CD4-positive, alpha-beta T cell treated with Interleukin-21 for 1 hour (primary cell): ENCODE data around the gene LPCAT1.
"Not testable (repeated sequence)": the region's sequence is repeated elsewhere in the genome, so short reads cannot be mapped to it uniquely, and the experiment has no call there.

Experiments
- DNase-seq: peaks from one replicate; pipeline ENCODE4 v3.0.0-alpha.2; 2020

LPCAT1 gene

DNA sequence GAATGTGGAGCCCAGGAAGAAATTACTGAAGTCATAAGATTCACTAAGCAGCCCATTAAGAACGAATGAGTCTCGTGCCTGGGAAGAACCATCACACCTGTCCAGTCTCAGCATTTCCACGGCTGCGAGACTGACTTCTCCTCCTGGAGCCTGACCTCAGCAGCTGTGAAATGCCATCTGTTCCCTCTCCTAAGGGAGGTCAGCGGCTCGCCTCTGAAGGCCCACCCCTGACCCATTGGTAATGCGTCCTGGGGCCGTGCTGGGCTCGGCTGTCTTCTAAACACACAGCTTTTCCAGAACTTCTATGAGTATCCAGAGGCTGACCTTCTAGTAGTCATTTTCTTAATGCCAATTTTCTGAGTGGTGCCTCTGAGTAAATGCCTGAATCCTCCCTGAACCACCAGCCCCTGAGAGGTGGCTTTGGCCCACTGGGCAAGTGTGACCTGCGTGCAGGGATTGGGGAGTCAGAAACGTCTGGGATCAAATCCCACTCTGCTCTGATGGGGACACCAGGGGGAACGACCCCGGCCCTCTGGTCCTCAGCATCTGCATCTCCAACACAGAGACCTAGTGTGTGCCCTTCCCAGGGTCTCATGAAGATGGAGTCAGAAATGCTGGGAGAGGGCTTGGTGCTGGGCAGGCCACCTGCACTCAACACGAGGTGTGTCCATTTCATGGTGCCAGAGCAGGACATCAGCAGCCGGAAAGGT lies 84.2 kb downstream of the LPCAT1 start:
- no peak for DNase-seq

DNA sequence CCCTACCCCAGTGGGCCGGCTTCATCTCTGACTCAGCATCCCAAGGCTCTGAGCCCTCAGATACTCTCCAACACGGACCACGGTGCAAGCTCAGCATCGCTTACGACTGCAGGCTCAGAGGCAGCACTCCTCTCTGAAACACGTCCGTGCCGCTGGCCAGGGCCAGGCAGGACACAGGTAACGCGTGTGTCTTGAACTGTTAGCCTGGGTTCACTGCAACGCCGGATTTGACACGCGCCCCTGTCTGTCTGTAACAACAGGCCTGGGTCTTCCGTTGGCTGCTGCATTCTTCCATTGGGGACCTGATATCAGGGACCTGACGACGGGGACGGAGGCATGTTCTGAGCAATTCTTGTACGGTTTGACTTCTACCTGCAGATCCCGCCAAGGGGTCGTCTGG lies 84.9 kb downstream of the LPCAT1 start:
- no peak for DNase-seq

DNA sequence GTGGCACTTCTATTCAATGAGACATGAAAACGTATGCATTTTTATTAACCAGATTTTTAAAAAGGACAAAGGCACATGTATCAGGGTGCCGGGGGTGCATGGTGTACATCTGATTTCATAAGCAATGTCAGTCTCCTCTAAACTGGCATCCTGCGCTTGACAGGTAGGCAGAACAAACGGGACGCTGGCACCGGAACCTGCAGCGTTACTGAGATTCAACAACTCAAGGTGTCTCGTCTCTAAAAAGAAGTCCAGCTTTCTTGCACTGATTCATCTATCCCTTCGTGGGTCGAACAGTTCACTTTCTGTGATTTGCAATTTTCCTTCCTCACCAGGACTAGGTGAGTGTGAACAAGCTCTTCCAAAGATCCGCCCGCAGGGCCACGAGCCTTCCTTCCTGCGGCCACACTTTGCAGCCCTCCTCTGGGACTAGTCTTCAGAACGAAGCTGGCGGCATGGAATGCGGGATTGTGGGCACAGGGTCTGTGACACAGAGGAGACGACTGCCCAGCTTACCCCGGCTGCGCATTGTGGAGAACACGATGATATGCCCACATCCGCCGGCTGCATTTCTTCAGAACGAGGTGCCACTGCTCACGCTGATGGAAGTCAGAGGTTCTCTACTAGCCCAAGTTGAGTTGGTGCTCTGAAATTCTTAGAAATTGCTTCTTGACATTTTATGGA lies 85.7 kb downstream of the LPCAT1 start:
- DNase-seq, result no peak

DNA sequence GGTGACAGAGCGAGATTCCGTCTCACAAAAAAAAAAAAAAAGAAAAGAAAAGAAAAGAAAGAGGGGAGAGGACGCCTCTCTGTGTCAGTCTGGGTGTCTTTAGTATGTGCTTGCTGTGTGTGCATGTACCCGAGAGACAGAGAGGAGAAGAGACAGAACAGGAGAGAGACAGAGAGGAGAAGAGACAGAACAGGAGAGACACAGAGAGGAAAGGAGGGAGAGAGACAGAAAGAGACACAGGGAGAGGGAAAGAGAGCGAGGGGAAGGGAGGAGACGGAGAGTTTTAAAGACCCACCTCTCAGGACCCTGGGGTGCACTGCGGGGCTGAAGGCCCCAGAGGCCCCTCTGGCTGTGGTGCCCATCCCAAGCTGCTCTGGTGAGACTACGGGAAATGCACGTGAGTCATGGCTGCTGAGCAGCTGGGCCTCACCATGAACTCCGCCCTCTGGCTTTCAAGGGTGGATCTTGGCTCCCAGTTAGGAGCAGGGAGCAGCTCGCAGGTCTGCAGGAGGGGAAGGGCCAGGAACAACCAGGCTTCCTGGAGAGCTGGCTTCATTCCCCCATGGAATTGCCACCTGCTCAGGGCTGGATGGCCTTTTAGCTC lies 86.4 kb downstream of the LPCAT1 start:
- DNase-seq, result no peak

DNA sequence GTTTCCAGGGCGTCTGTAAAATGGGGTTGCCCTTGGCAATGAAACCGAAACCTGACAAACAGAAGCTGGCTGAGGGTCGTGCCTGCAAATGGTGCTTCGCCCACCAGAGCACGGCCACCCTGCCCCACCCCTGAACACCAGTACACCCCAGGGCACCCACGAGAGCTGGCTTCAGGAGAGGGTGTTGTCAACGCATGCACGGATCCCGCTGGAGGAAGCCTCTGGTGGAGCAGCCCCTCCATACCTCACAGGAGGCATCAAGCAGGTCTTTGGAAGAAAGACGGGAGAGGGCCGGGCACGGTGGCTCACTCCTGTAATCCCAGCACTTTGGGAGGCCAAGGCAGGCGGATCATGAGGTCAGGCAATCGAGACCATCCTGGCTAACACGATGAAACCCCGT lies 87.1 kb downstream of the LPCAT1 start:
- DNase-seq, result no peak

DNA sequence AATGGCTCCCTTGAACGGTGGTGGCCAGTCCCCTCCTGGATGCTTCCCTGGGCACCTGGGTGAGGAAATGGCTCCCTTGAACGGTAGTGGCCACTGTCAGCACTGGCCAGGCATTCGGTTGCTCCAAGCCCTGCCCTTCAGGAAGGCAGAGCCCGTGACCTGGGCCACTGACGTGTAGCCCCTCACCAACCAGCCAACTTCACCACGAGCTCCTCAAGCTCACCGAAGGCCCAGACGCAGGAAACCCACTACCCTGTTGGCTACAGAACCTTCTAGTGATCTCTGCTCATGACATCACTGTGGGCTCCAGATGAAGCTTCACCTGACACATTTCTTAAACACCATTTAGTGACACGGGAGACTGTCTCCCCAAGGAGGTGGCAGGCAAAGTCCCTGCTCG lies 87.7 kb downstream of the LPCAT1 start:
- DNase-seq, result no peak

DNA sequence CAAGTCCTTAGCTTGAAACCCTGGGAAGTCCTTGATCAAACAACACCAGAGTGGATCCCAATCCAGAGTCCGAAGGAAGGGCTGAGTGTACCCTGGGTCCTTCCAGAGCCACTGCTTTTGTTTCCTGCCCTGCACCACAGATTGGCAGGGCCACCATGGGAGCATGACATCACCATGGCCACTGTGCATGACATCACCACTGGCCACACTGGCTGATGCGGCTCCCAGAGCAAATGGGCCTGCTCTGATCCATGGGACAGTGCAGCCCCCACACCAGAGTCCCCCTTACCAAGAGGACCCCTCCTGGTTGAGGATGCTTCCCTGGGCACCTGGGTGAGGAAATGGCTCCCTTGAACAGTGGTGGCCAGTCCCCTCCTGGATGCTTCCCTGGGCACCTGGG lies 88.4 kb downstream of the LPCAT1 start:
- DNase-seq, result no peak

DNA sequence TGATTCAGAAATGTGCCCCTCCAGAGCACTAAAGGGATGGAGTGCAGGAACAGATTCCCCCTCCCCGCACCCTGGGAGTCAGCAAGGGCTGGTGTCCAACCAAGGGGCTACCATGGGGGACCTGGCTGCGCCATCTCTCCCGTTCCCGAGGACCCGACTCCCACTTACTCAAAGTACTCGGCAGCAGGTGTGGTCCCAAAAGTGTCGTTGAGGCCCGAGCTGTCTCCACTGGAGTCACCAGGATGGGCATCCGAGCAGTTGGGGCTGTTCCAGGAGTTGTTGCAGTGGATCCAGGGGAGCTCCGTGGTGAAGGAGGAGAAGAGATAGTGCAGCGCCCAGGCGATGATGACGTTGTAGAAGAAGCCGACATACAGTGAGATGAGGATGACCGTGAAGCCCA lies 91.5 kb downstream of the LPCAT1 start:
- DNase-seq, result no peak

DNA sequence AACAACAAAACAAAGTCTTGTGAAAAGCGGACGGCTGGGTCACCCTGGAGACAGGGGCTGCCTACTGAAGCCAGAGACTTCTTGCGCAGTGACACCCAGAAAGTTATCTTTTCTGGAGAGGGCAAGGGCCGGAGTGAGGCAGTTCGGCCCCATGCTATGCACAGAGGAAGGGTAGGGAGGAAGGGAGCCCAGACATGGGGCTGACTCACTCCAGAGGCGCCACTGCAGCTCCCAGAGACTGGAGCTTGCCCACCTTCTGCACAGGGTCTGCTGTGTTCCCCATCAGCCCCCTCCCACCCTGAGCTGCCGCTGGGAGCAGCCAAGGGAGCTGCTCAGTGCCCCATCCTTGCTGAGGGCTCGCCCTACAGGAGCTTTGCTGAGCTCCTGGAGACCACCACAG lies 91.9 kb downstream of the LPCAT1 start:
- DNase-seq, result no peak

DNA sequence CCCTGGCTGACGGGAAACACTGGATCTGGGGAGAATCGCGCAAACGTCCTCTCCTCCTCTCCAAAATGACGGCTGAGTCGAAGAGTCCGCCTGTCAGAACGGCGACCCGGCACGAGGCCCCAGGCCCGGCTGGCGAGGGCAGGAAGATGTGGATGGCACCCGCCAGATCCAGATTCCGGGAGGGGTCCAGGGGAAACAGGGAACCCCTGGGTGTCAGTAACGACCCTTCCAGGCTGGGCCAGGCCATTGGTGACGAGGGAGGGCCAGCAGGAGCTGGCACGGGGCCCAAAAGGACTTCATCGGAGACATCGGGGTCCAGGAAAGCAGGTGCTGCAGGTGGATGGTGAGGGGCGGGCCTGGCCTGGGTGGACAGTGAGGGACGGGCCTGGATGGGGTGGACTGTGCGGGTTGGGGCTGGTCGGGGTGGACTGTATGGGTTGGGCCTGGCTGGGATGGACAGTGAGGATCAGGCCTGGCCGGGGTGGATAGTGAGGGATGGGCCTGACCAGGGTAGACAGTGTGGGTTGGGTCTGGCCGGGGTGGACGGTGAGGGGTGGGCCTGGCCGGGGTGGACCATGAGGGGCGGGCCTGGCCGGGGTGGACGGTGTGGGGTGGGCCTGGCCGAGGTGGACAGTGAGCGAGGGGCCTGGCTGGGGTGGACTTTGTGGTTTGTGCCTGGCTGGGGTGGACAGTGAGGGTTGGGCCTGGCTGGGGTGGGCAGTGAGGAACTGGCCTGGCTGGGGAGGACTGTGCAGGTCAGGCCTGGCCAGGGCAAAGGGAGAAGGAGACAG lies 92.5 kb downstream of the LPCAT1 start:
- DNase-seq, result no peak

DNA sequence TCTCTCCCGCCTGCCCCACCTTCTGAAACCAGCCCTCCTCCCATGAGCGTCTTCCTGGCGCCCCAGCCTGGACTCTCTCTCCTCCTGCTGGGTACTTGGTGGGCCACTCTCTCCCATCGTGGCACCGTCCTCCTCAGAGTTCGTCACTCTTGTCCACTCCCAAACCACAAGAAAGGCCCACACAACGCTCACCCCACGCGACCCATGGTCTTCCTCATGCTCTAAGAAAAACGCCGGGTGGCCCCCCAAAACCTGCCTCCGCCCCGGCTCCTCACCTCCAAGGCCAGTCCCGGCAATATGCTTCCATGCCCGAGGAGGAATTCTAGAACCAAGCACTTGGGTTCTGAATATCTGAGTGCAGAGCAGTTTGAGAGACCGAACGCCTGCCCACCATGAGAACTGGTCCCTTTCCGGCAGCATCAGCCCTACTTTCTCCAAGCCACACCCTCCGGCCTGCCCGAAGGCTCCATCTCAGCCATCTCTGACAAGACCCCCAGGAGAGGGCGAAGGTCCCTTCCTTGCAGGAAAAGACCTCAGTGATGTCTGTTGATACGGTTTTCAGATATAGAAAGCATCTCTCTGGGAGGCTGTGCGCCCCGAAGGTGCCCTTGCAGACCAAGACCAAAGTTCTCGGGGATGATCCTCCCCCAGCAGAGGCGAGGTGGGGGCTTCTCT lies 93.5 kb downstream of the LPCAT1 start:
- no peak for DNase-seq

DNA sequence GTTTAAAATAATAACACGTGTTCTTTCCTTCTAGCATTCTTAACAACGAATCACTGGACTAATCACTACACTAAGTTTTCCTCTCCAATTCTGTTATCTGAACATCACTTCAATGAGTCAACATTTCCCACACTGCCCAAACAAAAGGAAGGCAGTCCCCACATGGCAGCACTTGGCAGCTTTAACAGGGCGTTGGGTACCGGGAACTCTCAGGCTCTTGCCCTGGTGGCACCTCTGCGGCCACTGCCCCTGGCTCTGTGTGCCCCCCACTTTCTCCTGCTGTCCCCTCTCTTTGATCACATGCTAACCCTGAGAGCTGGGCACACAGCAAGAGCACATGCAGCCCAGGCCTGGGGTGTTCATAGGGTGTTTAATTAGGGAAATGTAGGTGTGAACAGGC lies 94.3 kb downstream of the LPCAT1 start:
- no peak for DNase-seq

DNA sequence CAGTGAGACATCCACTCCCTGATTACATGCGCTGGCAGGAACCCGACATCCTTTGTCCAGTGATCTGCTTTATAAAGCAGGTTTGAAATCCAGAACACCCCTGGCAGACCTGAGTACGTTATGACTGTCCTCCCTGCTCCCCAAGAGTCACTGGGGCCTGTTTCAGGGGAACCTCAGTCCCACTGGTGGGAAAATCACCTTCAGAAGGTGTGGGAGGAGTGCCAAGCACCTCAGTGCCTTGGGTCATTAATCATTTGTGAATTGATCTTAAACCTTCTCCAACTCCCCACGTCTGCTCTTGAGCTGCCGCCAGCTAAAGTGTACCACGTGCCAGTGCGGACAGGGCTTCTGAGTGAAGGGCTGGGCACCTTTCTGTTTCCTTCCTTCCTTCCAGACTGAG lies 94.7 kb downstream of the LPCAT1 start:
- DNase-seq, result no peak

DNA sequence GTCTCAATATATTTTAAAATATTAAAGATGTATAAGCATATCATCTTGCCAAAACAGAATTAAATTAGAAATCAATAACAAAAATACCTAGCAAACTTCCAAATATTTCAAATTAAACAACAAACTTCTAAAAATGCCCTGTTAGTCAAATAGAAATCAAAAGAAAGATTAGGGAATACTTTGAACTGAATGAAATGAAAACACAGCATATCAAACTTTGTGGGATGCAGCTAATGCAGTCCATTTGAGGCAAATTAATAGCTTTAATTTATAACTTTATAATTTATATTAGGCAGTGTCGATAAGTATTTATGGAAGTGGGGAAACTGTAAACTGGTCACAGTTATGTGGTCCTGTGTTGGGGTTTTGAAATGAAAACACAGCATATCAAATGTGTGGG lies 95.7 kb downstream of the LPCAT1 start:
- no peak for DNase-seq

DNA sequence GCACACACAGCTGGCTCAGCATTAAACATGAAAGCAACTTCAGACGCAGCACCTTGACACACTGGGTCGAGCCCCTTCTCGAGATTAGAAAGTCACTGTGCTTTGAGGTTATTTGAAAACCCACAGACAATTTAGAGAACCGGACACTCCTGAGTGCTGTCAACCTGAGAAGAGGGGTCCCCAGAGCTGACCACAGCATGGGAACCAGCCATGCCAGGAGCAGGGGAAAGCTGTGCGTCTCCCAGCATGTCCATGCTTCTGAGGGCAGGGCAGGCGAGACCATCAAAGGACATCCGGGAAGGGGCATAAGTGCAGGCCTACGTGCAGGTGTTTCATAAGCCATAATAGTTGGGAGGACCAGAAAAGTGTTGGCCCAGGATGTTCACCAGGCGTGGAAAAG lies 99.0 kb downstream of the LPCAT1 start:
- DNase-seq, result no peak

DNA sequence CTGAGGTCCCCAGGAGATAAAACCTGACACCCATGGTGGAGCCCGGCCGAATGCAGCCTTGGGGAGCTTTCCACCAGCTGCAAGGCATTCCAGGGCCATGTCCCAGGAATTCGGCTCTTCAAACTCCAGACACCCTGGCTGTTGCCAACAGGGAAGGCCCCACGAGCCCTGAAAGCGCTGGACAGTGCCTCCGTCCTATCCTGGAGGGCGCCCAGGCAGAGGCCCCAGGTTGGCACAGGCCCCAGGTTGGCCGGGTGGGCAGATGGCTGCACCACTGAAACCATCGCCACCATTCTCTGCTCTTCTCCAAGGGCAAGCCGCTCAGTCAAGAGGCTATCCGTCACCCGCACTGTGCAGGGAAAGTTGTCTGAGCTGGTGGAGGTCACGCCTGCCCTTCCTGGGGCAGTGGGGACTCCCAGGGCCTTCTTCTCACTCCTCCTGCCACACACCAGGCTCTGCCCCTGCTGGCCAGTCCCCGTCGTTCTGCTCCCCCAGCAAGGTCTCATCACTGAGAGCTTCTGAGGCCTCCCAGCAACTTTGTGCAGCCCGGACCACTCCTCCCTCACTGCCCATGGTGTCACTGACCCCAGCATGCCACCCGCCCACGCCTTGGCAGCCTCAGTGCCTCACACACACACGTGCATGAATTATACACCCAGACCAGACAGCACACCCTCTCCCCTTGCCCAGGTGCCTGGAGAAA lies 99.7 kb downstream of the LPCAT1 start:
- DNase-seq, result no peak

DNA sequence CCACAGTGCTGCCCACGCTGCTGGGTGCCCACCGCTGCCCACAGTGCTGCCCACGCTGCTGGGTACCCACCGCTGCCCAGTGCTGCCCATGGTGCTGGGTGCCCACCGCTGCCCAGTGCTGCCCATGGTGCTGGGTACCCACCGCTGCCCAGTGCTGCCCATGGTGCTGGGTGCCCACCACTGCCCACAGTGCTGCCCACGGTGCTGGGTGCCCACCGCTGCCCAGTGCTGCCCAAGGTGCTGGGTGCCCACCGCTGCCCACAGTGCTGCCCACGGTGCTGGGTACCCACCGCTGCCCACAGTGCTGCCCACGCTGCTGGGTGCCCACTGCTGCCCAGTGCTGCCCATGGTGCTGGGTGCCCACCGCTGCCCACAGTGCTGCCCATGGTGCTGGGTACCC lies 101.2 kb downstream of the LPCAT1 start:
- not testable (repeated sequence) for DNase-seq

DNA sequence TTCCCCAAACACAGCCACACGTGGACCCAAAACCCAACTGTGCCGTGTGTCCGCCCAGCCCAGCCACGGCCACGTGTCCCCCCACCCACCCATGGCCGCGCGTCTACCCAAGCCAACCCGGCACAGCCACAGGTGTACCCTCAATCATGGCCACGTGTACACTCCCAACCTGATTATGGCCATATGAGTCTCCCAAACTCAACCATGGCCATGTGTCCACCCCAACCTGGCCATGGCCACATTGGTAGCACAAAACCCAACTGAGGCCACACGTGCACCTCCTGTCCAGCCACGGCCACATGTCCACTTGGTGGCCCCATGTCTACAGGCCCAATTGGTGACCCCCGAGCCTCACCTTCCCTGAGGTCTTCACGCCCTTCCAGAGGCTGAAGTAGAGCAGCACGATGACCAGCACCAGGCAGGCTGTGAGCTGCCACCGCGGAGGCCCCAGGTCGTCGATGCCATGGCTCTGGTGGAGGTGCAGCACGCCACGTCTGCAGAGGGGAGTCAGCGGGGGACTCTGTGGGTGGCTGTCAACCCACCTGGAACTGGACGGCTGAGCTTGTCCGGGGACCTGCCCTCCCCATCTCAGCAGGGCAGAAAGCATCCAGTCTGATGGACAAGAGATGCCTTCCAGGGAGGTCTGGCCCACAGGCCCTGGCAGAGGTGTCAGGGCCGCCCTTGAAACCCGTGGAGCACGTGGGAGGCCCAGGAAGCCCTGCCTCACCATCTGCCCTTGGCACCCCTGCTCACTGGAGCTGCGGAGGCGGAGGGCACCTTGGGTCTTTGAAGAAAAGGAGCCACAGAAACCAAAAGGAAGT lies 102.0 kb downstream of the LPCAT1 start:
- no peak for DNase-seq

DNA sequence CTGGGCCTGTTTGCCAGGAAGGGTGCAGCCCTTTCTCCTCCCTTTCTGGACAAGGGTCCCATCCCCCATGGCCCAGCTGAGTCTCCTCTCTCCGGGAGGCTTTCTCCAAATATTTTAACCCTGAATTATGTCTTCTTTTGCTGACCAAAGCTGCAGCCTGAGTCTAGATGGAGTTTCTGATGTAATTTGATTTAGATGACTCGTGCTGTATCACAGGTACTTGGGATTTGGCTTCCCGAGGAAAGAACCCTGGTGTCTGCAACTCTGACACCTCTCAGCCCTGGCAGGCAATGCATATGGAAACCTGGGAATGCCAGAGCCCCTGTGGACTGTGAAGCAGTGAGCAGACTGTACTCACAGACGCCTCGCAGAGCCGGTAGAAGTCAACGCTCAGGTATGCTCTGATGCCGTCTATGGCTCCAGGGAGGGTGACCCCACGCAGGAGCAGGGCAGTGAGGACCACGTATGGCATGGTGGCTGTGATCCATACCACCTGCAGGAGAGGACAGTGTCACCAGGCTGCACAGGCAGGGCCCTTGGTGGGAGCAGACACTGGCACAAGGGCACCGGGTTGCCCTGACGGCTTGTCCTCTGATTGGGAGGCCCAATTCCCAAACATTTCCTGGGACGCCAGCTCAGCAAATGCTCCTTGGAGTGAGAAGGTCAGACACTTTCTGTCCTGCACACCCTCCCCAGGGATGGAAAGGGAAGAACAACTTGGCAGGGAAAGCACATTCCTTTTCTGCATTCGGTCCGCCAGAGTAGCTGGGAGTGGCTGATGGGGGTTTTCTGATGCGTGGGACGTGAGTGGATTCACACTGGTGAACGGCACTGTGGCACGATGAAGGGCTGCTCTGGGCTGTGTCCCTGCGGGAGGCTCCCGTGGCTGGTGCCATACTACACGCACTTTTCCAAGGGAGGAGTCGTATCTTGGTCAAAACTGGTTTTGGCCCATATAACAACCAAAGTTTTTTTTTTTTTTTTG lies 103.3 kb downstream of the LPCAT1 start:
- DNase-seq, result no peak
